ENCODE data around the gene TPCN1.

Gene TPCN1

DNA sequence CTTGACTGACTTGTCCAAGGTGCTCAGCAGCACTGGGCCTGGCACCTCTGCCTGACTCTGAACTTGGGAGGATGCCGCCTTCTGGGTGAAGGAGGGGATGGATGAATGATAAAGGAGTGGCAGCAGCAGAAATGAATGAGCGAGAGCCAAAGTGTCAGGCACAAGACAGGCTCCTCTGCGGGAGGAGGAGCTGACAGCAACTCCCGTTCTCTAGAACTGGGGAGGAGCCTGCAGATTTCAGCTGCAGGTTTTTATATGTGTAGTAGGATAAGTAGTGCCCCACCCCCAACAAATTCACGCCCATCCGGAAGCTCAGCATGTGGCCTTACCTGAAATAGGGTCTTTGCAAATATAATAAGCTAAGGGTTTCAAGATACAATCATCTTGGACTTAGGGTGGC lies 80.5 kb downstream of the TPCN1 start:
- no peak overlapping the region for H3K27ac ChIP-seq (ENCODE audit: insufficient read depth, low read length, poor library complexity, severe bottlenecking)
- H3K27me3 ChIP-seq (replicated peaks; ENCODE audit: control insufficient read depth, insufficient read depth, low read length, poor library complexity, severe bottlenecking): no peaks in the 10 kb centered on the region
- no peaks in the 10 kb centered on the region for H3K4me1 ChIP-seq (ENCODE audit: control insufficient read depth, insufficient read depth, low read length, poor library complexity, severe bottlenecking)
- no peaks in the 10 kb centered on the region for H3K9me3 ChIP-seq (ENCODE audit: control insufficient read depth, low read length)
- H3K36me3 ChIP-seq (ENCODE audit: control insufficient read depth, insufficient read depth, low read length): peaks cover 48% of the 10 kb centered on the region
- DNase-seq: no peak
- H3K4me3 ChIP-seq (ENCODE audit: insufficient read depth, low read depth, low read length, poor library complexity, severe bottlenecking): no peak overlapping the region

DNA sequence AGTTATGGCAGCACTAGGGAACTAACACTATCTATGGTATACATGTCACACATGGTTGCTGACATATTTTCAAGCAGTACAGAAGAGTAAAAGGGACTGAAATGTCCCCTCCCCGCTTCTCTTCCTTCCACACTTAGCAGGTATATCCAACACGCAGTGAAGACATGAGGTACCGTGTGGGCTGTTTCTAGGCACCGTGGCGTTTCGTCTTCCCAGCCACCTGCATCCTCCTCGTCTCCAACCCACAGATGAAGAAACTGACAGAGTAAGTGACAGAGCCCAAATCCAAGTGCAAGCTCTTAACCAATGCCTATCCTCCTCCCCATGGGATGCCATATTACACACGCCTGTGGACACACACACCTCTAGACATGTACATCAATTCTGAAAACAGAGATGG lies 81.2 kb downstream of the TPCN1 start:
- DNase-seq: no peak
- no peak overlapping the region for H3K27ac ChIP-seq (ENCODE audit: insufficient read depth, low read length, poor library complexity, severe bottlenecking)
- H3K9me3 ChIP-seq (ENCODE audit: control insufficient read depth, low read length): no peaks in the 10 kb centered on the region
- no peaks in the 10 kb centered on the region for H3K4me1 ChIP-seq (ENCODE audit: control insufficient read depth, insufficient read depth, low read length, poor library complexity, severe bottlenecking)
- no peak overlapping the region for H3K4me3 ChIP-seq (ENCODE audit: insufficient read depth, low read depth, low read length, poor library complexity, severe bottlenecking)
- peaks cover 51% of the 10 kb centered on the region for H3K36me3 ChIP-seq (ENCODE audit: control insufficient read depth, insufficient read depth, low read length)
- H3K27me3 ChIP-seq (replicated peaks; ENCODE audit: control insufficient read depth, insufficient read depth, low read length, poor library complexity, severe bottlenecking): no peaks in the 10 kb centered on the region

DNA sequence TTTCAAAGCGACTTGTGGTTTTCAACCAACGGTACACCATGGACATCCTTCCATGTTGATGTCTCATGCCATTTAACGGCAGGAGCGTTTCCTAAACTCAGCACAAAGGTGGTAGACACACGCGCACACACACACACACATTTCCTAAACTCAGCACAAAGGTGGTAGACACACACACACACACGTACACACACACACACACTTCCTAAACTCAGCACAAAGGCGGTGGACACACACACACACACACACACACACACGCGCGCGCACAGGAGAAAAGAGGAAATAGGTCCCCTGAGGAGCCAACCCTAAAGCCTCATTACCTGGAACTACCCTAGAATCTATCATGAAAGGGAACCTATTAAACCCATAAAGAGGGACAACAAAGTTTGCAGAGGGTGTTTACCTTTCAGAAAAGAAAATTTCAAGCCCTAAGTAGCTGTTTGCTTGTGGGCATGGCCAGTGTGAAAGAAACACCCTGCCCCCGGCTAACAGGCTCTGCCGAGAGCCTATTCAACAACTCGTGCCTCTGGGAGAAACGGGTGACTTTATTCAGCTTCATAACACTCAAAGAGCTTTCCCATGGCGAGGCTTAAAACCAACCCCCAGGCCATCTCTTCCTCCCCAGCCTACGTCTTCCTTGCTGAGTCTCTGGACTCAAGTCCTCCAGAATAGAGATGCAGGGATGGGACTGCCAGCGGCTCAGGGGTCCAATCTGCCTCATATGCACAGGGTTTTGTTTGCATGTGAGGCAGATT lies 81.8 kb downstream of the TPCN1 start:
- H3K27me3 ChIP-seq (replicated peaks; ENCODE audit: control insufficient read depth, insufficient read depth, low read length, poor library complexity, severe bottlenecking): no peaks in the 10 kb centered on the region
- no peak overlapping the region for H3K4me3 ChIP-seq (ENCODE audit: insufficient read depth, low read depth, low read length, poor library complexity, severe bottlenecking)
- no peak overlapping the region for H3K27ac ChIP-seq (ENCODE audit: insufficient read depth, low read length, poor library complexity, severe bottlenecking)
- peaks cover 52% of the 10 kb centered on the region for H3K36me3 ChIP-seq (ENCODE audit: control insufficient read depth, insufficient read depth, low read length)
- H3K9me3 ChIP-seq (ENCODE audit: control insufficient read depth, low read length): no peaks in the 10 kb centered on the region
- no peak for DNase-seq
- no peaks in the 10 kb centered on the region for H3K4me1 ChIP-seq (ENCODE audit: control insufficient read depth, insufficient read depth, low read length, poor library complexity, severe bottlenecking)

DNA sequence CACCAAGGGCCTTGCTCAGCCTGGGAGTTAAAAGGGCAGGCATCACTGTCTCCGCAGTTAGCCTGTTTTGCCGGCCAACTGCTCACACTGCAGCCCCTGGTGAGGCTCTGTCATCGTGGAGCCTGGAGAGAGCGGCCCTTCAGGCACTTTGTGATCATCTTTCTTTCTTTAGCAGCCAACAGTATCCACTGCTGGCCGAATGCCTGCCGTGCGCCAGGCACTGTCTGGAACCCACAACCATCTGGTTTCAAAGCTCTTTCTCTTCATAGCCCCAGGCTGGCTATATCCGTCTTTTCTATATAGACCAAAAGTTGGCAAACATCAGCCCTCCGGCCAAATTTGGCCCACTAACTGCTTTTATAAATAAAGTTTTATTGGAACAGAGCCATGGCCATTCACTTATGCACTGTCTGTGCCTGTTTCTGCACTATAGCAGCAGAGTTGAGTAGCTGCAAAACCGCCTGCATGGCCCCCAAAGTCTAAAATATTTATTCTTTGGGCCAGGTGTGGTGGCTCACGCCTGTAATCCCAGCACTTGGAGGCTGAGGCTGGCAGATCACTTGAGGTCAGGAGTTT lies 84.1 kb downstream of the TPCN1 start:
- no peak overlapping the region for H3K4me3 ChIP-seq (ENCODE audit: insufficient read depth, low read depth, low read length, poor library complexity, severe bottlenecking)
- peaks cover 56% of the 10 kb centered on the region for H3K36me3 ChIP-seq (ENCODE audit: control insufficient read depth, insufficient read depth, low read length)
- H3K27ac ChIP-seq (ENCODE audit: insufficient read depth, low read length, poor library complexity, severe bottlenecking): no peak overlapping the region
- no peaks in the 10 kb centered on the region for H3K9me3 ChIP-seq (ENCODE audit: control insufficient read depth, low read length)
- H3K4me1 ChIP-seq (ENCODE audit: control insufficient read depth, insufficient read depth, low read length, poor library complexity, severe bottlenecking): no peaks in the 10 kb centered on the region
- DNase-seq: no peak
- H3K27me3 ChIP-seq (replicated peaks; ENCODE audit: control insufficient read depth, insufficient read depth, low read length, poor library complexity, severe bottlenecking): no peaks in the 10 kb centered on the region

DNA sequence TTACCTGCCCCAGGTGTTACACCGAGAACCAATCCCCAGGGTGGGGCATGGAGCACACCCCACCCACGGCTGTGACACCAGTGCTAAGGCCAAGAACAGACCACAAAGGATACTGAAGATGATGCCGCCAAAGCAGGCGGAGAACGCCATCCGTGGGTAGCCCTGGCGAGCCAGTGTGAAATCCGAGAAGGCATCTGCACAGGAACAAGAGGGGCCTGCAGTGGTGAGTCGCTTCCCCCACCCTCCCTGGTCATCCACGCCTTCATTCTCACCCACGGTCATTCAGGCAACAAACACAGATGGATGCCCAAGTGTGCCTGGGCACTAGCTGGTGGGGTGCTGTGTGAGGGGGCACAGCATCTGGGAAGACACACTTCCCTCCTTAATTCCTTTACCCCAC lies 85.1 kb downstream of the TPCN1 start:
- no peak overlapping the region for H3K27ac ChIP-seq (ENCODE audit: insufficient read depth, low read length, poor library complexity, severe bottlenecking)
- H3K4me1 ChIP-seq (ENCODE audit: control insufficient read depth, insufficient read depth, low read length, poor library complexity, severe bottlenecking): no peaks in the 10 kb centered on the region
- H3K9me3 ChIP-seq (ENCODE audit: control insufficient read depth, low read length): no peaks in the 10 kb centered on the region
- H3K27me3 ChIP-seq (replicated peaks; ENCODE audit: control insufficient read depth, insufficient read depth, low read length, poor library complexity, severe bottlenecking): no peaks in the 10 kb centered on the region
- H3K4me3 ChIP-seq (ENCODE audit: insufficient read depth, low read depth, low read length, poor library complexity, severe bottlenecking): no peak overlapping the region
- DNase-seq: no peak
- H3K36me3 ChIP-seq (ENCODE audit: control insufficient read depth, insufficient read depth, low read length): peaks cover 59% of the 10 kb centered on the region

DNA sequence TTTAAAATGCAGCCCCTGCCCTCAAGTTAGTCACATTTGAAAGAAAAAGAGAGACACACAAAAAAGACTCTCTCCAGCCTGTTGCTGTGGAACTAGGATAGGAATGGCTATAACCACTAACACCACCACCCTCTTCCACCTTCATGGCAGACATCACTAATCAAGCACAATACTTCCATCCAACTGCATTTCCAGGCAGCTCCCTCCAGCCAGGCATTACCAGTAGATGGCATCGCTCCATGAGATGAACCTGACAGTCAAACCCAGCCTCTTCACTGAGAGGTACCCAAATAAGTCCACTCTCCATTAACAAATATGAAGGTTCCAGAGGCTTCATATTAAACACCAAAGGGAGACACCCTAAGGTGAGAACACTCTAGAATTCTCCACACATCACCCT lies 89.2 kb downstream of the TPCN1 start:
- Histone ChIP-seq H3K9me3 (ENCODE audit: control insufficient read depth, low read length) (no peaks in the 10 kb centered on the region), H3K4me3 (ENCODE audit: insufficient read depth, low read depth, low read length, poor library complexity, severe bottlenecking) (no peak overlapping the region), H3K36me3 (ENCODE audit: control insufficient read depth, insufficient read depth, low read length) (peaks cover 58% of the 10 kb centered on the region), H3K27ac (ENCODE audit: insufficient read depth, low read length, poor library complexity, severe bottlenecking) (no peak overlapping the region), H3K27me3 (replicated peaks; ENCODE audit: control insufficient read depth, insufficient read depth, low read length, poor library complexity, severe bottlenecking) (no peaks in the 10 kb centered on the region), H3K4me1 (ENCODE audit: control insufficient read depth, insufficient read depth, low read length, poor library complexity, severe bottlenecking) (no peaks in the 10 kb centered on the region)
- no peak for DNase-seq

DNA sequence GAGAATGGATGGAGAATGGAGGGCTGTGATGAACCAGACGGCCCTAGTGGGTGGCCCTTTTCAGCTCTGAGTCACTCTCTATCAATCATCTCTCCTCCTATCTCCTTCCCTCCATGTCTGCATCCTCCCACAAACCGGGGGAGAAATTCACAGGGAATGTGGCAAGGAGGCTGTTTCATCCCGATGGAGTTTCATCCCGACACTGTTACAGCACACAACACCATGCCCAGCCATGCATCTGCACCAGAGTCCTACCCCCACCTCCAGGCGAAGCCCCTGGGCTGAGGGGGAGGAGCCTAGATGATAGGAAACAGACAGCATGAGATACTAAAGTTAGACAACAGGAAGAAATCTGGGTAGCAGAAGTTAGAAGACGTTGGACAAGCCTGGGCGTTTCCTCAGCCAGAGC lies 92.9 kb downstream of the TPCN1 start:
- no peaks in the 10 kb centered on the region for H3K4me1 ChIP-seq (ENCODE audit: control insufficient read depth, insufficient read depth, low read length, poor library complexity, severe bottlenecking)
- H3K9me3 ChIP-seq (ENCODE audit: control insufficient read depth, low read length): no peaks in the 10 kb centered on the region
- H3K27ac ChIP-seq (ENCODE audit: insufficient read depth, low read length, poor library complexity, severe bottlenecking): no peak overlapping the region
- DNase-seq: no peak
- H3K27me3 ChIP-seq (replicated peaks; ENCODE audit: control insufficient read depth, insufficient read depth, low read length, poor library complexity, severe bottlenecking): no peaks in the 10 kb centered on the region
- H3K4me3 ChIP-seq (ENCODE audit: insufficient read depth, low read depth, low read length, poor library complexity, severe bottlenecking): no peak overlapping the region
- H3K36me3 ChIP-seq (ENCODE audit: control insufficient read depth, insufficient read depth, low read length): peaks cover 63% of the 10 kb centered on the region

DNA sequence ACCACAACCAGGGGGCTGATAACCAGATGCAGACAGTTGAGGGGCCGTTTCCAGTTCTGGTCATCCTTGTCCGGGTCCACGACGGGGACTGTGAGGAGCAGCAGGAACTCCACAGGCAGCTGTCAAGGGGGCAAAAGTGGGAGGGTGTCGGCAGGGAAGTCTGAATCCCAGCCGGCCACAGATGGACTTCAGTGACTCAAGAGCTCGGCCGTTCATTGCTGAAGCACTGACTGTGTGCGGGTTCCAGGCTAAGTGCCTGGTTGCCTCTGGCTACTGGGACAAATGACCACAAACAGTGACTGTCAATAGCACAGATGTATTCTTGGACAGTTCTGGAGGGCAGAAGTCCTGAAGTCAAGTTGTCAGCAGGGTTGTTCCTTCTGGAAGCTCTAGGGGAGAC lies 94.1 kb downstream of the TPCN1 start:
- no peak for DNase-seq
- Histone ChIP-seq H3K4me3 (ENCODE audit: insufficient read depth, low read depth, low read length, poor library complexity, severe bottlenecking) (no peak overlapping the region), H3K4me1 (ENCODE audit: control insufficient read depth, insufficient read depth, low read length, poor library complexity, severe bottlenecking) (no peaks in the 10 kb centered on the region), H3K27ac (ENCODE audit: insufficient read depth, low read length, poor library complexity, severe bottlenecking) (no peak overlapping the region), H3K27me3 (replicated peaks; ENCODE audit: control insufficient read depth, insufficient read depth, low read length, poor library complexity, severe bottlenecking) (no peaks in the 10 kb centered on the region), H3K9me3 (ENCODE audit: control insufficient read depth, low read length) (no peaks in the 10 kb centered on the region), H3K36me3 (ENCODE audit: control insufficient read depth, insufficient read depth, low read length) (peaks cover 65% of the 10 kb centered on the region)

DNA sequence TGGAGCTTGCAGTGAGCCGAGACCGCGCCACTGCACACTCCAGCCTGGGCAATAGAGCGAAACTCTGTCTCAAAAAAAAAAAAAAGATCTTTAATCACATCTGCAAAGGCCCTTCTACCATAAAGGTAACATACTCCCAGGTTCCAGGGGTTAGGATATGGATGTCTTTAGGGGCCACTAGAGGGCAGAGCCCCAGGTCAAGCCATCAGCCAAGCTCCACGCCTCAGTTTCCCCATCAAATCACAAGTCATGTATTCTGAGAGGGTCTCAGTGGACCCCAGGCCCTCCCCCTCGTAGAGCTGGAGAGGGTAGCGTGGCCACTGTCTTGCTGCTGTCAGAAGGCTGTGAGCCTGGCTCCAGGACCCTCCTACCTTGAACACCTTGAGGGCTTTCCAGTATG lies 94.9 kb downstream of the TPCN1 start:
- H3K27ac ChIP-seq (ENCODE audit: insufficient read depth, low read length, poor library complexity, severe bottlenecking): no peak overlapping the region
- no peak overlapping the region for H3K4me3 ChIP-seq (ENCODE audit: insufficient read depth, low read depth, low read length, poor library complexity, severe bottlenecking)
- no peaks in the 10 kb centered on the region for H3K27me3 ChIP-seq (replicated peaks; ENCODE audit: control insufficient read depth, insufficient read depth, low read length, poor library complexity, severe bottlenecking)
- H3K4me1 ChIP-seq (ENCODE audit: control insufficient read depth, insufficient read depth, low read length, poor library complexity, severe bottlenecking): no peaks in the 10 kb centered on the region
- DNase-seq: no peak
- peaks cover 68% of the 10 kb centered on the region for H3K36me3 ChIP-seq (ENCODE audit: control insufficient read depth, insufficient read depth, low read length)
- no peaks in the 10 kb centered on the region for H3K9me3 ChIP-seq (ENCODE audit: control insufficient read depth, low read length)

DNA sequence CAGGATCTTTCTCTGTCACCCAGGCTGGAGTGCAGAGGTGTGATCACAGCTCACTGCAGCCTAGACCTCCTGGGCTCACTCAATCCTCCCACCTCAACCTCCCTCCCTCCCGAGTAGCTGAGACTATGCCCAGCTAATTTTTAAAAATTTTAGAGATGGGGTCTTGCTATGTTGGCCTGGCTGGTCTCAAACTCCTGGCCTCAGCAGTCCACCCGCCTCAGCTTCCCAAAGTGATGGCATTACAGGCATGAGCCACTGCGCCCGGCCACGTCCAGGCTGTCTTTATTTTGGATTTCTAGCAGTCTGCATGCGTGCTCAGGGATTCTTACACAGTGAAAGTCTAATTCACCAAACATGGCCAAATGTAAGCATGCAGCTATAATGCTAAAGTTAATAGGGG lies 95.9 kb downstream of the TPCN1 start:
- Histone ChIP-seq H3K9me3 (ENCODE audit: control insufficient read depth, low read length) (no peaks in the 10 kb centered on the region), H3K4me1 (ENCODE audit: control insufficient read depth, insufficient read depth, low read length, poor library complexity, severe bottlenecking) (no peaks in the 10 kb centered on the region), H3K27me3 (replicated peaks; ENCODE audit: control insufficient read depth, insufficient read depth, low read length, poor library complexity, severe bottlenecking) (no peaks in the 10 kb centered on the region), H3K36me3 (ENCODE audit: control insufficient read depth, insufficient read depth, low read length) (peaks cover 73% of the 10 kb centered on the region), H3K4me3 (ENCODE audit: insufficient read depth, low read depth, low read length, poor library complexity, severe bottlenecking) (no peak overlapping the region), H3K27ac (ENCODE audit: insufficient read depth, low read length, poor library complexity, severe bottlenecking) (no peak overlapping the region)
- no peak for DNase-seq

All from effector memory CD4-positive, alpha-beta T cell (primary cell).